ENCODE measurements around the gene BCAS3. TPM values are rescaled to one million over a fixed set of nuclear protein-coding genes. Genes with fewer than 3 reads are reported as not detected.

Gene BCAS3
- total RNA-seq, 1 experiment from 2014 or later: 11.4 TPM

DNA sequence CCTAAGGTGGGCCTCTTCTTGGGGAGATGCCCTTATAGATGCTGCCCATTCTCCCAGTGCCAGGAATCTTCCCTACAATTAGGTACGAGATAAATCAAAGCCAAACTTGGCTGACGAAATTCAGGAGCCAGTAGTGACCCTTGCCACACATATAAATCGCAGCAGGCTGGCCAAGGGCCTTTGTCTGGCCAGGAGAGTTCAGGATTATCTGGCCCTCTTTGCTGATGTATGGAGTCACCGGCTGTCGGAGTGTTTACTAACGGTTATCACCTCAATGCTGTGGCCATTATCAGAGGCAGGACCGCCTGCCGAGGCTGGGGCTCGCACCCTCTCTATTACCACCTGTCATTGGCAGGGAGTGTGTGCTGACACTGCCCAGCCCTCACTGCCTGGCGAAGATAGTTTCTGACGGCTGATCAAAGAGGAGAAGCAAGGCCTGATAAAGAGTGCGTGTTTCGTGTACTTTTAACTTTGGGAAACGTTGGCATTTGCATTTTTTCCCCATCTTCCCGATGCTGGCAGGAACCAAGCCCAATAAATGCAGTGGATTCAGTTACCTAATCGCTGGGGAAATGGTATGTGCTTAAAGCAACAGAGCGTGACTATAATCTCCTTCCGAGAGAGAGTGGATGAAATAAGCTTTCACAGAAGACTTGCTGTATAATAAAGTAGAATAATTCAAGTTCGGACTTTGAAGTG, 689.2 kb downstream of the BCAS3 start:
- Histone ChIP-seq H3K27me3 (ENCODE audit: control insufficient read depth, insufficient read depth, low read length) (no peaks in the 10 kb centered on the region), H3K4me3 (ENCODE audit: insufficient read depth, low read depth, low read length) (no peak overlapping the region), H3K36me3 (replicated peaks; ENCODE audit: control insufficient read depth, insufficient read depth, low read length) (no peaks in the 10 kb centered on the region)
- DNase-seq: no peak

DNA sequence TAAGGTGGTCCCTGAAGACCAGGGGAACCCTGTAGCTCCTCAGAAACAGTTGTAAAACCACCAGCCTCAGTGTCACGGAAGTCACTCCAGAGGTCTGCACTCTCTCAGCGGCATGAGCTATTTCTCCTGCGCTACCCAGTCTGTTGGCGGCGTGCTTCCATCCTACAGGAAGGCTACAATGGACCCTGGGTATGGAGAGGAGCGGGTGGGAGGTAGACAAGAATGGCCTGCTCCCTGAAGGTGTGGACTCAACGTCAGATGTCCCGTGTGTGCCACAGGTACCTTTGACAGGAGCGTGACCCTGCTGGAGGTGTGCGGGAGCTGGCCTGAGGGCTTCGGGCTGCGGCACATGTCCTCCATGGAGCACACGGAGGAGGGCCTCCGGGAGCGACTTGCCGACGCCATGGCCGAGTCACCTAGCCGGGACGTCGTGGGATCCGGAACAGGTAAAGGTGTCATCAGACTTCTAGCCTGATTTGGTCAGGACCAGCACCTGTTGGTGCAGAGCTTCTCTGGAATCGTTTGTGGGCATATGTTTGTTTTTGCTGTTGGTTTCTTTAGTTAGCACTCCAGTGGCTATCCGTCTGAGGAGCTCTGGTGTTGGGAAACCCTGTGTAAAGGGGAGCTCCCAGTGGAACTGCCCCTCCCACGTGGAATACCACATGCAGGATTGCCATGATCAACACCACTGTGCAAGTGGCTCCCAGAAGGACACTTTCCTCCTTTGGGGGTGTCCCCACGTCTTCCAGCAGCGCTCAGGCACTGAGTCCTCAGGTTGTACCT, 690.6 kb downstream of the BCAS3 start:
- no peak for DNase-seq
- Histone ChIP-seq H3K27me3 (ENCODE audit: control insufficient read depth, insufficient read depth, low read length) (no peaks in the 10 kb centered on the region), H3K36me3 (replicated peaks; ENCODE audit: control insufficient read depth, insufficient read depth, low read length) (no peaks in the 10 kb centered on the region), H3K4me3 (ENCODE audit: insufficient read depth, low read depth, low read length) (no peak overlapping the region)

DNA sequence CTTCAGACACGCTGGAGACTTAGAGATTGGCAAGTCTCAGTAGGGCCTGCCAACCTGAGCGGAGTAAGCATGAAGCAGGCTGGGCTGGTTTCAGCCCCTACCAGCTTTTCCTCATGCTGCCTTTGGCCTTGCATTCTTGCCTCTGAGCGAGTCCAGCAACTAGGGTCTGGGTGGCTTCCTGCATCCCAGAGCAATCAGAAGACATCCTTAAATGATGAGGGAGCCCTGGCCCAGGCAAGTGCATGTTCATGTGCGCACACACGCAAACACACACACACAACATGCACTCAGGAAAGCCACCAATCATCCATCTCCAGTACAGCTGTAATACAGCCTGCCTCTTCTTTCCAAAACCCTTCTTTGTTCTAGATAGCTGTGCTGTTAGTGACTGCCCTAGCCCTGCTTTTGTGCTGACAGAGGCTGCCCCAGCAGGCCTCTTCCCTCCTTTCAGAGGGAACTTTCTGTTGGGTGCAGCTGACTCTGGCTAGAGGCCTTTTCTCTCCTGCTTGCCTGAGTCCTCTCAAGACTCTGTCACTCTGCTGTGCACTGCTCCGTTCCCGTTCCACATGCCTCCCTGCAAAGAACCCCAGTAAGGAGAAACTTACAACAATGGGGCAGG, 691.3 kb downstream of the BCAS3 start:
- peak; percentile 43 for DNase-seq
- Histone ChIP-seq H3K27me3 (ENCODE audit: control insufficient read depth, insufficient read depth, low read length) (no peaks in the 10 kb centered on the region), H3K36me3 (replicated peaks; ENCODE audit: control insufficient read depth, insufficient read depth, low read length) (no peaks in the 10 kb centered on the region), H3K4me3 (ENCODE audit: insufficient read depth, low read depth, low read length) (no peak overlapping the region)

DNA sequence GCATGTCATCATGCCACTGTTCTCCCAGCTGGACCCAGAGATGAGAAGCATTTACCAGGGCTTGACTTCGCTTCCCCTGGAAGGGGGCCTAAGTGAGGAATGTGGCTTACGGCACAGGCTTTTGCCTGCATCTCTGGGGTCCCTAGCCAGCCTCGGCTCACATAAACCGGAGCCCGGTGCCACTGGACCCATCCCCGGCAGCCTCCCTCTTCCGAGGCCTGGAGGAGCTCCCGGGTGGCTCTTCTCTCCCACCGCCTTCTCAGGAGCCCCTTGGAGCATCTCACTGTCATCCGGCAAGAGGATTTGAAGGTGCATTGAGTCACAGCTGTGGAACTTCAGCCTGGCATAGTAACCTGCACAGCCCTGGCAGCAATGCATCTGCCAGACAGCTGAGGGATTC, 692.1 kb downstream of the BCAS3 start:
- DNase-seq: peak; percentile 35
- Histone ChIP-seq H3K27me3 (ENCODE audit: control insufficient read depth, insufficient read depth, low read length) (no peaks in the 10 kb centered on the region), H3K4me3 (ENCODE audit: insufficient read depth, low read depth, low read length) (no peak overlapping the region), H3K36me3 (replicated peaks; ENCODE audit: control insufficient read depth, insufficient read depth, low read length) (no peaks in the 10 kb centered on the region)

DNA sequence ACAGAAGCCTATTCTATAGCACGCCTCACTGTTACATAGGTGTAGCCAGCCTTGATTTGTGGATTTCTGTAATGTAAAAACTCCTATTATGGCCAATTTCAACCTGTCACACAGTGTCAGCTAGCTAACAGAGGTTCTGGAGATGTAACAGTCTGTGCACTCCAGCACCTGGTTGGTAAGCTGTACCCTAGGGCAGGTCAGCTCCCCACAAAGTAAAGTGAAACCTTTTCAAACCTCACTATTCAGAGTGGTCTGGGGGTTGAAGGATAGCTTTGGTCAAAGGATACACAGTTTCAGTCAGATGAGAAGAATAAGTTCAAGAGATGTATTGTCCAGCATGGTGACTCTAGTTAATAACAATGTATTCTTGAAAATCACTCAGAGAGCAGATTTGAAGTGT, 693.5 kb downstream of the BCAS3 start:
- no peaks in the 10 kb centered on the region for H3K36me3 ChIP-seq (replicated peaks; ENCODE audit: control insufficient read depth, insufficient read depth, low read length)
- no peaks in the 10 kb centered on the region for H3K27me3 ChIP-seq (ENCODE audit: control insufficient read depth, insufficient read depth, low read length)
- H3K4me3 ChIP-seq (ENCODE audit: insufficient read depth, low read depth, low read length): no peak overlapping the region
- DNase-seq: no peak

DNA sequence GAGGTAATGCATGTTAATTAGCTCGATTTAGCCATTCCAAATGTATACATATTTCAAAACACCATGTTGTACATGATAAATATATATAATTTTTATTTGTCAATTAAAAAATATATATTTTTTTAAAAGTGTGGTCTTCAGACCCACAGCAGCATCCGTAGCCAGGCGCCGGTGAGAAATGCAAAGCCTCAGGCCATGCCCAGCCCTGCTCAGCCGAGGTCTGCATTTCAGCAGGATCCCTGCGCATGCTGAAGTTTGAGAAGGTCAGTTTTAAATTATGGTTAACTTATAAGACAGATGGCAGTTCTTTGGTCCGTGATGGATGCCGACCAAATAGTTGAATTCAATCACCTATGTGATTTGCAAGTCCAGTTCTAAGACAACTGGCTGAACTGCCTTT, 694.0 kb downstream of the BCAS3 start:
- Histone ChIP-seq H3K4me3 (ENCODE audit: insufficient read depth, low read depth, low read length) (no peak overlapping the region), H3K27me3 (ENCODE audit: control insufficient read depth, insufficient read depth, low read length) (no peaks in the 10 kb centered on the region), H3K36me3 (replicated peaks; ENCODE audit: control insufficient read depth, insufficient read depth, low read length) (no peaks in the 10 kb centered on the region)
- no peak for DNase-seq

DNA sequence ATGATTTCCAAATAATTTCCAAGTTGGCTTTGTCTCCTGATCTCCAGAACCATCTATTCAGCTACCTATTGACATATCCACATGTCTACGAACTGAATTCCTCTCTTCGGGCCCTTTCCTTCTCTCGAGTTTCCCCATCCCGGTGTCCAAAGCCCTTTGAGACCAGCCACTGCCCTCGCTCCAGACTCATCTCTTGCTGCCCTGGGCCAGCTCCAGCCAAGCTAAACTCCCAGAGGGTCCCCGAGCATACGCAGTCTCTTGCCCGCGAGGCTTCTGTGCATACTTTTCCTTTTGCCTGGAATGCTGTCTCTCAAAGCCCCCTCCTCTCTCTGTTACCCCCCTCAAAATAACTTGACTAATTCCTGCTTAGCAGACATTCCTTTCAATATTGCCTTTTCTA, 694.8 kb downstream of the BCAS3 start:
- H3K4me3 ChIP-seq (ENCODE audit: insufficient read depth, low read depth, low read length): no peak overlapping the region
- no peak for DNase-seq

DNA sequence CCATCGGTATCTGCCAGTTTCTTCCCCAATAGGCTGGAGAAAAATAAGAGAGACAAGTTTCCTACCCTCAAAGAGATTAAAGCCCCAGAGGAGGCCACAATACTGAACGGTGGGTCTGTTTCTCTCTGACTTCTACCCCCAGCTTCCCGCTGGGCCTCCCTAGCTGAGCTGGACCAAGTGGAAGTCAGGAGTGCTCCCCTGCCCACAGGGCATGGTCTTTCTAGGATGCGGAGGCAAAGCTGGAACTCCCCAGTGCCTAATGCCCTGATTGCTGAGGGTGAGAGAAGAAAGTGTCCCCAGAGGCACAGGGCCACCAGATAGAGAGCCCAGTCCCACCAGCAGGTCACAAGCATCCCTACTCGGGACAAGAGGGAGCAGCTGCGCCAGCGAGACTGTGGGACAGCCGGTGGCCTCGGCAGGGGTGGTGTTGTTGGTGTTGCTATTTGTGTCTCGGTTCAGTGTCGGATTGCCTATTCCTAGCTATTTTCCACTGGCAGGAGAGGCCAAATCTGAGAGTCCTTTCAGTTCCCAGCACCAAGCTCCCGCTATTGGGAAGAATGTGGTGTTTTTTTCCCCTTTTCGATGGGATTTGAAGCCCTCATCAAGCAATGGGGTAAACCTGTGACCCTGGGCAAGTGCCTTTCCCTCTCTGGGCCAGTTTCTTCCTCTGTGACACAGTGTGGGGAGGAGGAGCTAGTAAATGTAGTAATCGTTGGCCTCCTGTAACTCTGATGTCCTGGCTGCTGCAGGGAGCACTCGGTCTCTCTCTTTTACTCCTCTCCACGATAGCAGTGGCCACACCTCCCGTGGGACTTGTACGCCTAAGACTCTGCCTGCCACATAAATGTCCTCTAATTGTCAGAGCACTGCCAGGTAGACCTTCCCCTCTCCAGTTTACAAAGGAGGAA, 699.5 kb downstream of the BCAS3 start:
- Histone ChIP-seq H3K27me3 (ENCODE audit: control insufficient read depth, insufficient read depth, low read length) (no peaks in the 10 kb centered on the region), H3K36me3 (replicated peaks; ENCODE audit: control insufficient read depth, insufficient read depth, low read length) (no peaks in the 10 kb centered on the region), H3K4me3 (ENCODE audit: insufficient read depth, low read depth, low read length) (no peak overlapping the region)
- DNase-seq: no peak

More for the DNA sequence above, 694.8 kb downstream of the BCAS3 start:
- no peaks in the 10 kb centered on the region for H3K36me3 ChIP-seq (replicated peaks; ENCODE audit: control insufficient read depth, insufficient read depth, low read length)
- H3K27me3 ChIP-seq (ENCODE audit: control insufficient read depth, insufficient read depth, low read length): no peaks in the 10 kb centered on the region

DNA sequence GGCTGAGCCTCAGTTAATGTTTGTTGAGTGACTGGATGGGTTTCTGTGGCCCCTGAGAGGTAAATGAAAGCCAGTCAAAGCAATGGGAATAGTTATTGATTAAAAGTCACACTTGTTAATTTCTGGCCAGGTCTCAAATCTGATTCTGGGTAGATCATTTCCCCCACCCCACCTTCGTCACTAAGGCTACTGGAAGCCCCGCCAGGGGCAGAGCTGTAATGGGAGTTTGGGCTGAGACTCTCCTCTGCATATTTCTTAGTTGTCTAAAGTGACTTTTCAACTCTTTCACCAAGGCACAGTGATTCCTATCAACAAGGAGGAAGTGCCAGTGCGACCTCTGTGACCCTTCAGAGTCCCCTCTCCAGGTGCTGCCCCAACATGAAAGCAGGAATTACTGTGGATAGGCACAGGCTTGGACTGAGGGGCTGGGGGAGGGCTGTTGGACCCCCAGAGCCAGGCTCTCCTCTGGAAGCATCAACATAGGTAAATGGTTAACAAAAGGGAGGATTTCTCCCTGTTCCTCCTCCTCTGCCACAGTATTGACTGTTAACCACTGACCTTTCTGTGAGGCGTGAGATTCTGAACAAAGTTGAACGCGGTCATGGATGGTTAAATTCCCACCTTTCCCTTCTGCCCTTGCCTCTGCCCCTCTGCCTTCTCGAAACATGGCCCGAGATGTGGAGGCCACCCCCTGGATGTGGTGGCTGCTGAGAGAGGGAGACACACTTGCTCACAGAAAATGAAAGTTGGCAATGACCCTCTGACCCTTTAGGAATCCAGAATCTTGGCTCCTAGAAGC, 701.2 kb downstream of the BCAS3 start:
- no peak for DNase-seq
- Histone ChIP-seq H3K27me3 (ENCODE audit: control insufficient read depth, insufficient read depth, low read length) (no peaks in the 10 kb centered on the region), H3K36me3 (replicated peaks; ENCODE audit: control insufficient read depth, insufficient read depth, low read length) (no peaks in the 10 kb centered on the region), H3K4me3 (ENCODE audit: insufficient read depth, low read depth, low read length) (no peak overlapping the region)

DNA sequence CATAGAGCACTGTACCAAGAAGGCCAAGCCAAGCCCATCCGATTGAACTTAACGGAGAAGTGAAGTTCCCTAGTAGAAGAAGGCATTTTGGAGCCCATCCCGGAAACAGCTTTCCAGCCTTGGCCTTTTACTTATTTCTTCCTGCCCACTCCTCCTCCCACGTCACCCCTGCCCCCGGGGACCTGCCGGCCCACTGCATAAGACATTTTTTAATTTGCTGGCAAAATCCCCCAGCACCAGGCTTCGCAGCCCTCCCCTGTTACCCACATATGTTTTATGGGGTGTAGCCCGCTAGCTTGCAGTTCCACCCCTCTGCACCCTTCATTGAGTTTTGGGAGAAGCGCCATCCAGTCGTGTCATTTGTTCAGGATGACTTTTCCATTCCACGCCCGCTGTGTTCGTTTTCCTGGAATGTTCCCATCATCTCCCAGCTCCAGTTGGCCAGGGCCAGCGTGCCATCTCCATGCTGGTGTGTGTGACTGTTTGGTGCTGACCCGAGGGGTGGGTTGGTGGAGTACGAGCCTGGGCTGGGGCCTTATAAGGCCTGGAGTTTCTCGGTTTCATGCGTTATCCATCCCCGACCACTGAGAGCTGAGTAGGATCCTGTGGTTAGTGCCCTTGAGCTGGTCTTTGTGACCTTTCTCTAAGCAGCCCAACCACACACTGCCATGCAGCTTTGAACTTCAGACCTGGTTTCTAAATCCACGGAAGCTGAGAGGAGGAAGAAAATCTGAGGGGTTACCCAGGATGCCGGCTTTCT, 702.0 kb downstream of the BCAS3 start:
- Histone ChIP-seq H3K27me3 (ENCODE audit: control insufficient read depth, insufficient read depth, low read length) (no peaks in the 10 kb centered on the region), H3K36me3 (replicated peaks; ENCODE audit: control insufficient read depth, insufficient read depth, low read length) (no peaks in the 10 kb centered on the region), H3K4me3 (ENCODE audit: insufficient read depth, low read depth, low read length) (no peak overlapping the region)
- no peak for DNase-seq

DNA sequence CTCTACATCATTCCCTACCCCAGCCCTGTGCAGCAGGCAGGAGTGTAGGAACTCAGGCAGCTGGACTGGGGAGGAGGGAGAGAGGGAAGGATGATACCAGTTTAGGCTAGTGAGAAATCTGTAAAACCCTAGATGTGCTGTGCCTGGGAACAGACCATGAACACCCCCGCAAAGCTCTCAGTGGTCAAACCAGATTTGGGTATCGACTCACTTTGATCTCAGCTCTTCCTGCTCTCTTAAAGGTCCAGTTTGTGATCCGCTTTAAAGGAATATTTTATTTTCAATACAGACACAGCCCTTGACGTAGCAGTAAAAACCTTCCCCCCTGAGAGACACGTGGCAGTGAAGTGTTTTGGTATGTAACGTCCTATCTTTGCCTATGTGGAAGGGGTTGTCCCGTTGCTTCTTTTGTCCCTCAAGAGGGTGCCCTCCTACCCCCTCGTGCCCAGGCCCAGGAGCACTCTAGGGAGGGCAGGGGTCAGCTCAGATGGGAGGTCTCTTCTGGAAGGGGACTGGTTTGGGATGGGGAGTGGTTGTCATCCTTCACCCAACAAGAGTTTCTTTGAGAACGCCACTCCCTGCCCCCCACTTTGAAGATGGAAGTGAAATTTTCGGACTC, 702.7 kb downstream of the BCAS3 start:
- no peaks in the 10 kb centered on the region for H3K36me3 ChIP-seq (replicated peaks; ENCODE audit: control insufficient read depth, insufficient read depth, low read length)
- H3K4me3 ChIP-seq (ENCODE audit: insufficient read depth, low read depth, low read length): no peak overlapping the region
- DNase-seq: no peak
- no peaks in the 10 kb centered on the region for H3K27me3 ChIP-seq (ENCODE audit: control insufficient read depth, insufficient read depth, low read length)

DNA sequence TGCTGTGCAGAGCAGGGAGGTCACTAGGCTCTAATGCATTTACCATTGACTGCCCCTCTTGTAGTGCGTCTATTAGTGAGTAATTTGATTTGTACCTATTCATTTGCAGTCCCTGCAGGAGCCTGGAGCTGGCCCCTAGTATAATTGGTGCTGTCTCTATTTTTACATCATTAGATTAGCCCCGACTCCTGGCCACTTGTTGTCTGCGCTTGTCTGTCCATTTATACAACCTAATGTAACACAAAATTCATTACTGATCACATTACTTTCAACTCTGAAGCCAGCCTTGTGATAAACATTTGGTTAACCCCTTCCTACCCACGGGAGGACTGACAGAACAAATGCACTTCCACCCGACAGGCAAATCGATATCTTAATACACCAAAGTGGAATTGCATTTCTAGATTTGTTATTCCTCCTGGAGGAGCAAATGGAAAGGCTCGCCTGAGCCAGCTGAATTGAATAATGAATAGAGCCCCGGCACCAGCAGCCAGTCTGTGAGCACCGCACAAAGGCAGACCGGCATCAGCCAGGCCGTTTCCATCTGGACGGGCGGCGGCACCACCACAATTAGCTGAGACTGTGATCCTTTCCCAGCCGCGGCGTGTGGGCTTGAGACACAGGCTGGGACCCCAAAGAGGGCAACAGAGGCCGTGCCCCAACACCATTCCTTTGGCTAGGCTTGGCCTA, 703.3 kb downstream of the BCAS3 start:
- no peak for DNase-seq
- H3K36me3 ChIP-seq (replicated peaks; ENCODE audit: control insufficient read depth, insufficient read depth, low read length): no peaks in the 10 kb centered on the region
- H3K4me3 ChIP-seq (ENCODE audit: insufficient read depth, low read depth, low read length): no peak overlapping the region
- H3K27me3 ChIP-seq (ENCODE audit: control insufficient read depth, insufficient read depth, low read length): no peaks in the 10 kb centered on the region
